SK-N-MC (cell line): ENCODE results near the gene LORICRIN.

Experiments used
- EZH2 ChIP-seq: fragments of 200-600 bp; sonication (generic); IDR thresholded peaks from one replicate; pipeline ENCODE4 v1.6.1; 2017; ENCODE audit warnings: antibody characterized with exemption
- FOXP2 ChIP-seq: optimal IDR thresholded peaks from 2 replicates; pipeline ENCODE3; 2011; ENCODE audit warnings: mild to moderate bottlenecking, moderate library complexity; ENCODE audit not compliant: insufficient read depth; ENCODE audit errors: extremely low read length, control extremely low read depth
- POLR2AphosphoS5 ChIP-seq: IDR thresholded peaks from 2 replicates; pipeline ENCODE4 v1.6.1; 2012; ENCODE audit warnings: mild to moderate bottlenecking, low read depth, low read length, borderline replicate concordance

DNA sequence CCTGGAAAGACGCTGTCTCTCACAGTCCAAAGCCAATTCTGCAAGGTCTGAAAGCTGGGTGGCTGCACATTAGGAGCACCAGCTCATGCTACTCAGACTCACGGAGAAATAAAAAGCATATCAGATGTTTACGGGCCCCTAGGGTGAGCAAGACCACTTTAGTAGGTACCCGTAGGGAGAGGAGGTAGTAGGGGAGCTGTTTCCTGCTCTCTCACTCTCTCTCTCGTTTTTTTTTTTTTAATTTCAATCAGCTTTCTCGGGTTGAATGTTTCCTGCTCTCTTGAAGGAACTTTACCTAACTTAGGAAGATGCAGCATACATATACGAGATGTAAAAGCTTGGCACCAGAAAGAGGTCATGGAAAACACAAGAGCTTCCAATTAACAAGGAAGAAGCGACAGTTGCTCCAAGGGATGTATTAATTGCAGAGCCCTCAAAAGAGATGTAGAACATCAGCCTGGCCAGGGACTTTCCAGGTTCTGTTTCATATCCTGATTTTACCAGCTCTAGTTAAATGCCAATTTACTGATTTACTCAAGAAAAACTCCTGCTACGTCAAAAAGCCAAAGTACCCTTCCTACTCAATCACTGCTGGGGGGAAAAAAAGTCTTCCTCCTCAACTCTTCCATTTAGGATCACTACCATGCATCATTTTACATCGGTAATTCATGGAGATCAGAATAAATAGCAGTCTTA is 3.1 kb downstream of the LORICRIN start:
- TF ChIP-seq POLR2AphosphoS5, result no peak
- no peak for TF ChIP-seq EZH2
- no peak for TF ChIP-seq FOXP2
